GM21360 (cell line): ENCODE data around the gene ALAS1.
"Not testable (repeated sequence)": the region's sequence is repeated elsewhere in the genome, so short reads cannot be mapped to it uniquely, and the experiment has no call there.

ENCODE experiments used
- ATAC-seq: cut with Tn5 transposase; IDR thresholded peaks from one replicate; pipeline ENCODE4 v1.9.1; 2021; ENCODE audit warnings: mild to moderate bottlenecking, moderate library complexity; ENCODE audit not compliant: unreplicated experiment

Gene ALAS1

GRCh38 chr3:52176951-52177700, 20.8 kb upstream of the ALAS1 start:
- ATAC-seq, result no peak

- ATAC-seq, result no peak
These were observed 20.3 kb upstream of the ALAS1 start for GRCh38 chr3:52177701-52178042.

GRCh38 chr3:52178126-52178525, 19.8 kb upstream of the ALAS1 start:
- ATAC-seq, result not testable (repeated sequence)

GRCh38 chr3:52178537-52178936, 19.4 kb upstream of the ALAS1 start:
- ATAC-seq, result no peak

GRCh38 chr3:52181543-52181942, 16.4 kb upstream of the ALAS1 start:
- no peak for ATAC-seq

- no peak for ATAC-seq
These were observed 15.8 kb upstream of the ALAS1 start for GRCh38 chr3:52182196-52182595.

GRCh38 chr3:52182691-52183090, 15.3 kb upstream of the ALAS1 start:
- ATAC-seq, result no peak

GRCh38 chr3:52183786-52184445, 14.0 kb upstream of the ALAS1 start:
- no peak for ATAC-seq

GRCh38 chr3:52184690-52185089, 13.3 kb upstream of the ALAS1 start:
- no peak for ATAC-seq

- no peak for ATAC-seq
These were observed 12.6 kb upstream of the ALAS1 start for GRCh38 chr3:52185311-52185710.

GRCh38 chr3:52185837-52186236, 12.1 kb upstream of the ALAS1 start:
- no peak for ATAC-seq

GRCh38 chr3:52186729-52187128, 11.2 kb upstream of the ALAS1 start:
- ATAC-seq, result no peak

- no peak for ATAC-seq
These were observed 9.4 kb upstream of the ALAS1 start for GRCh38 chr3:52188556-52188955.

GRCh38 chr3:52190294-52191074, 7.5 kb upstream of the ALAS1 start:
- ATAC-seq, result no peak

- ATAC-seq, result no peak
These were observed 6.3 kb upstream of the ALAS1 start for GRCh38 chr3:52191663-52192062.

GRCh38 chr3:52193065-52193464, 4.9 kb upstream of the ALAS1 start:
- no peak for ATAC-seq

GRCh38 chr3:52194485-52195290, 3.3 kb upstream of the ALAS1 start:
- no peak for ATAC-seq

GRCh38 chr3:52195291-52195597, 2.7 kb upstream of the ALAS1 start:
- no peak for ATAC-seq

- ATAC-seq, result no peak
These were observed 2.1 kb upstream of the ALAS1 start for GRCh38 chr3:52195823-52196331.

- no peak for ATAC-seq
These were observed 983 bp upstream of the ALAS1 start for GRCh38 chr3:52196977-52197376.

- no peak for ATAC-seq
These were observed 490 bp upstream of the ALAS1 start for GRCh38 chr3:52197499-52197841.
